Stimulated activated CD8-positive, alpha-beta memory T cell treated with anti-CD3 and anti-CD28 coated beads, Interleukin-4, amount 100 ng/mL, for 1 hour (primary cell): ENCODE data around the gene RWDD2A.
"Not testable (repeated sequence)": the region's sequence is repeated elsewhere in the genome, so short reads cannot be mapped to it uniquely, and the experiment has no call there.

Source experiments
- DNase-seq, 2 donors: peaks; one replicate each; pipeline ENCODE4 v3.0.0-alpha.2; 2020; ENCODE audit warnings: low read depth in 2 of 2, low spot score in 1 of 2

RWDD2A gene

GRCh38 chr6:83192871-83193746 lies at the start of gene RWDD2A, which contains the start of gene PGM3:
RWDD2A (plus strand) TSS chr6:83193357; CDS start chr6:83194452, 1,095 bp downstream.
PGM3 (minus strand) TSS chr6:83193265; CDS start chr6:83191012, 2,253 bp downstream.
- peak; percentile 74 to 75 for DNase-seq

- DNase-seq = no peak
Measured at GRCh38 chr6:83151114-83151513, 42.0 kb upstream of the RWDD2A start.

GRCh38 chr6:83152913-83153312 lies 40.2 kb upstream of the RWDD2A start:
- DNase-seq = no peak

- DNase-seq = no peak
Measured at GRCh38 chr6:83153883-83154521, 39.2 kb upstream of the RWDD2A start.

GRCh38 chr6:83155794-83156193 lies 37.4 kb upstream of the RWDD2A start:
- no peak for DNase-seq

GRCh38 chr6:83160167-83160566 lies 33.0 kb upstream of the RWDD2A start:
- DNase-seq = no peak

- DNase-seq = no peak
Measured at GRCh38 chr6:83167726-83168278, 25.4 kb upstream of the RWDD2A start.

- DNase-seq = no peak
Measured at GRCh38 chr6:83168556-83168955, 24.6 kb upstream of the RWDD2A start.

- no peak for DNase-seq
Measured at GRCh38 chr6:83169106-83169505, 24.1 kb upstream of the RWDD2A start.

GRCh38 chr6:83169511-83169910 lies 23.6 kb upstream of the RWDD2A start:
- no peak for DNase-seq

GRCh38 chr6:83176246-83176645 lies 16.9 kb upstream of the RWDD2A start:
- DNase-seq = no peak

- DNase-seq = no peak
Measured at GRCh38 chr6:83180426-83180950, 12.7 kb upstream of the RWDD2A start.

- no peak for DNase-seq
Measured at GRCh38 chr6:83182114-83182513, 11.0 kb upstream of the RWDD2A start.

GRCh38 chr6:83183082-83183828 lies 9.9 kb upstream of the RWDD2A start:
- no peak for DNase-seq

- DNase-seq = no peak
Measured at GRCh38 chr6:83185096-83185495, 8.1 kb upstream of the RWDD2A start.

- no peak for DNase-seq
Measured at GRCh38 chr6:83188501-83188900, 4.7 kb upstream of the RWDD2A start.

GRCh38 chr6:83190626-83191025 lies 2.5 kb upstream of the RWDD2A start:
- DNase-seq = no peak

- not testable (repeated sequence) for DNase-seq
Measured at GRCh38 chr6:83191974-83192373, 1.2 kb upstream of the RWDD2A start.

- no peak for DNase-seq
Measured at GRCh38 chr6:83192456-83192855, 701 bp upstream of the RWDD2A start.

- DNase-seq = no peak
Measured at GRCh38 chr6:83193747-83194566, 800 bp downstream of the RWDD2A start.
